Fibroblast of mammary gland (primary cell): ENCODE results near the gene SNRNP70.

Experiments used
- DNase-seq: peaks from one replicate; pipeline ENCODE4 v3.0.0-alpha.2; 2010; ENCODE audit warnings: low read depth
- H3K4me3 ChIP-seq: 2 replicates; pipeline ENCODE4 v1.5.1; 2011; ENCODE audit warnings: low read depth, mild to moderate bottlenecking, low read length, moderate library complexity; ENCODE audit not compliant: control insufficient read depth
- CTCF ChIP-seq: conservative IDR thresholded peaks from 2 replicates; pipeline ENCODE4 v1.5.1; 2011; ENCODE audit warnings: low read depth, low read length, inconsistent platforms; ENCODE audit not compliant: control insufficient read depth, insufficient read depth

Gene SNRNP70

DNA sequence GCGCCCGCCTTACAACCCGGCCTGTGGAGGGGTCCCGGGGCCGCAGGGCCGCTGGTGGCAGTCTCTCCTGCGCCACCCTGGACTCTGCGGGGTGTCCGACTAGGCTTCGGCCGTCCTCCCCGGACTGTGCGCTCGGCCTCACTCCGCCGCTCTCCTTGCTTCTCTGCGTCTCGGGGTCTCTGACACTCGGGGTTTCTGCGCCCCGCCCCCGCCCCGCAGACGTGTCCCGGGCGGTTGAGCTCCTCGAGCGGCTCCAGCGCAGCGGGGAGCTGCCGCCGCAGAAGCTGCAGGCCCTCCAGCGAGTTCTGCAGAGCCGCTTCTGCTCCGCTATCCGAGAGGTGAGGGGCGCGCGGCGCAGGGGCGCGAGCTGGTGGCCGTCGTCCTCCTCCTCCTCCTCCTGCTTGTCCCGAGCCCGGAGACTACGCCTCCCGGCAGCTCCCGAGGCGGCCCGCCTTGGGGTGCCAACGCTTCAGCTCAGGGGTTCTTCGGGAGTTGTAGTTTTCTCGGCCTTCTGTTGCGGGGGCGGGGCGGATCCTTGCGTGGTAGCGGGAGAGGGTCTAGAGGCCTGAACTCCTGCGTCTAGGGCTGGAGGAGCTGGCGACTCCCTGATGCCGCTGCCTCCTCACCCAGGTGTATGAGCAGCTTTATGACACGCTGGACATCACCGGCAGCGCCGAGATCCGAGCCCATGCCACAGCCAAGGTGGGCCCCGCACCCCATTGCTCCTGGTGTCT lies 29.5 kb downstream of the SNRNP70 start:
- TF ChIP-seq CTCF: no peak
- DNase-seq: peak; percentile 42
- H3K4me3 ChIP-seq: peak overlapping the region; percentile 60

DNA sequence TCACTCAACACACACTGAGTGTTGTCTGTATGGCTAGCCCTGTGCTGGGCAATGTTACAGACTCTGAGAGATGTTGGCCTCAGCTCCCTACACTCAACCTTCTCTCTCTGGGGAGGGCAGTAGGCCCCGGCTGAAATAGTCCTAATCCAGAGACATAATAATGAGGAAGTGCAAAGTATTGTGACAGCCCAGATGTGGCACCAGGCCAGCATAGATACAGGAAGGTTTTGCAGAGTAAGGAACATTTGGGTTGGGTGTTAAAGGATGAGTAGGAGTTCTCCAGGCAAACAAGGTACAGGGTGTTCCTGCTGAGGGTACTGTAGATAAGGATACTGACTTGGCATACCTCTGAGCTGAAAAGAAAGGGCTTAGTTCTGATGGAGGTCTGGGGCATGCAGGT lies 31.3 kb downstream of the SNRNP70 start:
- DNase-seq: no peak
- no peak for TF ChIP-seq CTCF
- H3K4me3 ChIP-seq: no peak overlapping the region

GRCh38 chr19:49117677-49118564 lies 32.7 kb downstream of the SNRNP70 start:
- DNase-seq: no peak
- no peak for TF ChIP-seq CTCF
- peak overlapping the region; percentile 63 for H3K4me3 ChIP-seq

GRCh38 chr19:49118565-49119410 lies 33.5 kb downstream of the SNRNP70 start, which contains the start of gene C19orf73:
TSS of gene C19orf73 (minus strand) at chr19:49119143. CDS start at chr19:49119022, 121 bp downstream.
- H3K4me3 ChIP-seq: peak within 1 kb of the TSS; percentile 63
- DNase-seq: peak; percentile 87
- no peak for TF ChIP-seq CTCF

DNA sequence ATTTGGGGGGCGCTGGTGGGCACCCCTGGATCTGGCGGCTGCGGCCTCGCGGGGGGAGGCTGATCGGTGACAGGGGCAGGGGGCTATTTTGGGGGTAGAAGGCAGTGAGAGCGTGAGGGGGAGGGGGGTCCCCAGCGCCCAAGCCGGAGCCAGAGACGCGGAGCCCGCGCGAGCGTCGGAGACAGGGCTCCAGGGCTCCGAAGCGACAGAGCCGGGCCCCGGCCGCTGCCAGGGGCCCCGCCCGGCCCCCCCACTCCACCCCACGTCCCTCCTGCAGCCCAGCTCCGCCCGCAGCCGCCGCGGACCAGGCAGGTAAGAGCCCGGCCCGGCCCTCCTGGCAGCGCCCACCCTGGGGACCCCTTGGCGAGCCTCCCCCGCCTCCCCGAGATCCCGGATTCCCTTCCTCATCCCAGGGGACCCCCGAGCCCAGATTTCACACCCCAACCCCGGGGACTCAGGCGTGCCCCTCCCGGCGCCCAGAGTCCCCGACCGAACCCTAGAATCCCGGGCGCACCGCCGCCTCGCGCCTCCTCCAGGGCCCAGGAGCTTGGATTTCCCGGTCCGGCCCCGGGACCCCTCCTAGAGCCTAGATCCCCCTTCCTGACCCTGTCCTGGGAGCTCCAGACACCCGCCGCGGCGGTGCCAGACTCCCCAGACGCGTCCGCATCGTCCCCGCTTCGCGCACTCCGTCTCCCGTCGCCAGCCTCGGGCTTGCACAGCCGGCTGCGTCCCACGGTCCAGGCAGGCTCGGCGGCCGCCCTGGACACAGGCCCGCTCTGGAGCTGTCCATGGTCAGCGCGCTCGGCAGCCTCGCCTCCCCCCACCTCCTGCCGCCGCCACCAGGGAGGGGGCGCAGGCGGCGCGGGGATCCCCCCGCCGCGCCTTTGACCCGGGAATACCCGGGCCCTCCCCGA lies 34.4 kb downstream of the SNRNP70 start, which contains the start of gene PPFIA3:
Gene PPFIA3 (plus strand): TSS at position 134 of the 914 bp plus-strand sequence. CDS start 8,330 bp downstream, outside the sequence.
- peak within 1 kb of the TSS; percentile 63 for H3K4me3 ChIP-seq
- no peak for TF ChIP-seq CTCF
- peak; percentile 42 for DNase-seq
